ENCODE measurements around the gene CDC42BPA. TPM values are rescaled to one million over a fixed set of nuclear protein-coding genes. Genes with fewer than 3 reads are reported as not detected.

CDC42BPA gene
- total RNA-seq, 1 experiment from 2014 or later, result 30.1 TPM

DNA sequence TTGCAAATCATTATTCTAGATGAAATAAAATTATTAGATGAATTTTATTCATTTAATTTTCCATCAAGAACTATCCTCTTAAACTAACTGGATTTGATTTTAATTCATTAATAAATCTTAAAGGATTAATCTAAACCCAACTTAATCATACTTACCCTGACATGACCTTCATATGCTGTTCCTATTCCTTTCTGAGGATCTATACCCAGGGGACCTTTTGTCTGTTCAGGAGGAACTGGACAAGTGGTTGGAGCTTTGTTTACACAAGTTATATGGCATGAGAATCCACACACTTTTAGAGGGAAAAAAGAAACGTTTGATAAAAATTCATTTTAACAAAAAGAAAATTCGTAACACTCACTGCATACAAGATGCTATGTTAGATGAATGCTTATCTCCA, 283.0 kb downstream of the CDC42BPA start:
- Mint-ChIP-seq H3K4me1 (peaks cover 6 to 7% of the 10 kb centered on the region in 2 experiments), H3K36me3 (ENCODE audit: insufficient read depth in 1 of 3, low read depth in 3 of 3) (peaks cover 12 to 25% (median 19%) of the 10 kb centered on the region in 3 experiments; a peak in 6 of 7 replicates), H3K9me3 (no peaks in the 10 kb centered on the region), H3K27me3 (ENCODE audit: low read depth) (no peaks in the 10 kb centered on the region), H3K4me3 (no peak overlapping the region), H3K27ac (no peak overlapping the region)
- Histone ChIP-seq H2AK5ac (ENCODE audit: insufficient read length, low read length) (no peak overlapping the region), H3K23ac (ENCODE audit: insufficient read length, low read depth, low read length) (no peak overlapping the region), H2BK120ac (ENCODE audit: low read depth, low read length, poor library complexity, severe bottlenecking) (no peak overlapping the region), H4K5ac (ENCODE audit: insufficient read length, low read depth, low read length) (no peak overlapping the region), H4K8ac (replicated peaks; ENCODE audit: insufficient read length, low read depth, low read length) (no peak overlapping the region), H3T11ph (ENCODE audit: low read length) (no peak overlapping the region), H3K27me3 (ENCODE audit: insufficient read depth, low read length) (no peaks in the 10 kb centered on the region), H4K20me1 (ENCODE audit: control insufficient read depth, insufficient read depth, insufficient read length) (no peaks in the 10 kb centered on the region), H3K9ac (ENCODE audit: extremely low read depth, insufficient read length, low read length) (no peak overlapping the region), H3K27ac (ENCODE audit: insufficient read length, low read depth, low read length) (no peak overlapping the region), H3K14ac (ENCODE audit: insufficient read depth, low read length) (no peak overlapping the region), H3K4me2 (ENCODE audit: insufficient read depth, insufficient read length, low read length) (no peak overlapping the region), H3K79me2 (ENCODE audit: insufficient read depth, low read length) (no peaks in the 10 kb centered on the region), H2BK5ac (ENCODE audit: insufficient read length, low read length) (no peak overlapping the region), H3K9me3 (ENCODE audit: control insufficient read depth, low read depth, low read length) (no peaks in the 10 kb centered on the region), H2BK12ac (ENCODE audit: insufficient read length, low read depth, low read length) (no peak overlapping the region), H2AFZ (ENCODE audit: low read length) (no peak overlapping the region), H4K91ac (ENCODE audit: insufficient read length, low read depth, low read length) (no peak overlapping the region), H3K79me1 (ENCODE audit: insufficient read depth, low read depth, low read length, poor library complexity, severe bottlenecking) (no peaks in the 10 kb centered on the region), H3K4ac (ENCODE audit: low read depth, low read length) (no peak overlapping the region), H3K4me1 (ENCODE audit: insufficient read depth, low read length) (no peaks in the 10 kb centered on the region), H2BK15ac (ENCODE audit: low read depth, low read length) (no peak overlapping the region), H3K56ac (ENCODE audit: insufficient read length, low read depth, low read length) (no peak overlapping the region), H3K18ac (ENCODE audit: insufficient read length, low read depth, low read length) (no peak overlapping the region), H3K23me2 (ENCODE audit: insufficient read length, low read depth, low read length, poor library complexity, severe bottlenecking) (no peaks in the 10 kb centered on the region), H2BK20ac (ENCODE audit: low read depth, low read length, poor library complexity, severe bottlenecking) (no peak overlapping the region)
- DNase-seq, result no peak
- WGBS (ENCODE audit: extremely low coverage, insufficient read length, low lambda C conversion rate), result no CpG with 5 or more reads among the region's 2 CpGs
- TF ChIP-seq, protein P1, sequence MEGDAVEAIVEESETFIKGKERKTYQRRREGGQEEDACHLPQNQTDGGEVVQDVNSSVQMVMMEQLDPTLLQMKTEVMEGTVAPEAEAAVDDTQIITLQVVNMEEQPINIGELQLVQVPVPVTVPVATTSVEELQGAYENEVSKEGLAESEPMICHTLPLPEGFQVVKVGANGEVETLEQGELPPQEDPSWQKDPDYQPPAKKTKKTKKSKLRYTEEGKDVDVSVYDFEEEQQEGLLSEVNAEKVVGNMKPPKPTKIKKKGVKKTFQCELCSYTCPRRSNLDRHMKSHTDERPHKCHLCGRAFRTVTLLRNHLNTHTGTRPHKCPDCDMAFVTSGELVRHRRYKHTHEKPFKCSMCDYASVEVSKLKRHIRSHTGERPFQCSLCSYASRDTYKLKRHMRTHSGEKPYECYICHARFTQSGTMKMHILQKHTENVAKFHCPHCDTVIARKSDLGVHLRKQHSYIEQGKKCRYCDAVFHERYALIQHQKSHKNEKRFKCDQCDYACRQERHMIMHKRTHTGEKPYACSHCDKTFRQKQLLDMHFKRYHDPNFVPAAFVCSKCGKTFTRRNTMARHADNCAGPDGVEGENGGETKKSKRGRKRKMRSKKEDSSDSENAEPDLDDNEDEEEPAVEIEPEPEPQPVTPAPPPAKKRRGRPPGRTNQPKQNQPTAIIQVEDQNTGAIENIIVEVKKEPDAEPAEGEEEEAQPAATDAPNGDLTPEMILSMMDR (conservative IDR thresholded peaks at IDR 0.05), result no peak

Data from H9 (cell line).